IMR-90 (cell line): ENCODE measurements around the gene RERE. TPM values are rescaled to one million over a fixed set of nuclear protein-coding genes. Genes with fewer than 3 reads are reported as not detected.

ENCODE experiments used
- ATAC-seq: fragments of 200-7000 bp; cut with Tn5 transposase; 2 replicates; pipeline ENCODE4 v1.9.1; 2020; ENCODE audit warnings: low read depth, mild to moderate bottlenecking, moderate library complexity
- BruUV-seq: library from RNA; stranded (reverse); fragments of 400-500 nt; replicated peaks from 2 replicates; lab custom pipeline; 2021; lab: Mats Ljungman, UMichigan
- CTCF ChIA-PET: fragments of 300-600 bp; formaldehyde crosslinking; extraction: SDS; loops from one replicate; lab custom pipeline; 2021; ENCODE audit warnings: antibody characterized with exemption; lab: Yijun Ruan, JAX
- POLR2A ChIA-PET: fragments of 300-600 bp; sonication (Branson Sonifier 250); formaldehyde crosslinking; loops from one replicate; lab custom pipeline; 2022; ENCODE audit warnings: antibody characterized with exemption; ENCODE audit not compliant: unreplicated experiment; lab: Charles Lee
- DNase-seq: peaks from one replicate; pipeline ENCODE4 v3.0.0; 2013
- H2AFZ ChIP-seq: replicated peaks from 2 replicates; pipeline ENCODE3; 2013; ENCODE audit warnings: low read length, mild to moderate bottlenecking; ENCODE audit not compliant: poor library complexity
- H2AK5ac ChIP-seq: 2 replicates; pipeline ENCODE4 v1.6.1; 2013; ENCODE audit warnings: low read depth, low read length, inconsistent platforms
- H2AK9ac ChIP-seq: replicated peaks from 2 replicates; pipeline ENCODE3; 2013; ENCODE audit warnings: mild to moderate bottlenecking, low read depth, low read length, moderate library complexity; ENCODE audit not compliant: poor library complexity
- H2BK120ac ChIP-seq: 2 replicates; pipeline ENCODE4 v1.6.1; 2013; ENCODE audit warnings: low read depth, low read length, inconsistent platforms
- H2BK15ac ChIP-seq: 3 replicates; pipeline ENCODE4 v1.6.1; 2013; ENCODE audit warnings: low read depth, low read length, inconsistent platforms
- H2BK20ac ChIP-seq: 2 replicates; pipeline ENCODE4 v1.6.1; 2013; ENCODE audit warnings: low read depth, mild to moderate bottlenecking, inconsistent platforms, low read length, moderate library complexity
- H2BK5ac ChIP-seq: 2 replicates; pipeline ENCODE4 v1.6.1; 2013; ENCODE audit warnings: mild to moderate bottlenecking, low read depth, low read length, inconsistent platforms; ENCODE audit not compliant: poor library complexity, severe bottlenecking
- H3K14ac ChIP-seq: replicated peaks from 2 replicates; pipeline ENCODE4 v1.6.1; 2013; ENCODE audit warnings: low read depth, low read length, inconsistent platforms
- H3K18ac ChIP-seq: 2 replicates; pipeline ENCODE4 v1.6.1; 2013; ENCODE audit warnings: low read depth, low read length, control low read depth
- H3K23ac ChIP-seq: 2 replicates; pipeline ENCODE4 v1.6.1; 2013; ENCODE audit warnings: low read depth, low read length, inconsistent platforms
- H3K27ac ChIP-seq: 2 replicates; pipeline ENCODE4 v1.5.1; 2013; ENCODE audit warnings: mild to moderate bottlenecking, control low read depth, low read length; ENCODE audit not compliant: insufficient read depth
- H3K27me3 ChIP-seq: 2 replicates; pipeline ENCODE4 v1.6.1; 2013; ENCODE audit warnings: low read length; ENCODE audit not compliant: control insufficient read depth, insufficient read depth
- H3K36me3 ChIP-seq: 2 replicates; pipeline ENCODE4 v1.6.1; 2013; ENCODE audit warnings: low read length, mixed read lengths; ENCODE audit not compliant: control insufficient read depth, insufficient read depth
- H3K4ac ChIP-seq: 2 replicates; pipeline ENCODE4 v1.6.1; 2013; ENCODE audit warnings: low read depth, low read length, inconsistent platforms
- H3K4me1 ChIP-seq: 2 replicates; pipeline ENCODE4 v1.6.1; 2013; ENCODE audit warnings: low read length, mixed read lengths; ENCODE audit not compliant: control insufficient read depth, insufficient read depth
- H3K4me2 ChIP-seq: 2 replicates; pipeline ENCODE4 v1.6.1; 2013; ENCODE audit warnings: low read depth, mild to moderate bottlenecking, control low read depth, low read length, moderate library complexity
- H3K4me3 ChIP-seq: 2 replicates; pipeline ENCODE4 v1.5.1; 2013; ENCODE audit warnings: low read depth, mild to moderate bottlenecking, control low read depth, low read length, moderate library complexity; ENCODE audit not compliant: insufficient read depth
- H3K56ac ChIP-seq: 2 replicates; pipeline ENCODE4 v1.6.1; 2013; ENCODE audit warnings: low read length, inconsistent platforms; ENCODE audit not compliant: insufficient read depth; ENCODE audit errors: extremely low read depth
- H3K79me1 ChIP-seq, 2 experiments: 2 replicates each; pipeline ENCODE4 v1.6.1; 2013; ENCODE audit warnings: low read length in 2 of 2, inconsistent platforms in 1 of 2, low read depth in 1 of 2
- H3K9ac ChIP-seq: 2 replicates; pipeline ENCODE4 v1.6.1; 2013; ENCODE audit warnings: low read depth, low read length, control low read depth
- H3K9me1 ChIP-seq: 2 replicates; pipeline ENCODE4 v1.6.1; 2013; ENCODE audit warnings: low read length, inconsistent platforms; ENCODE audit not compliant: insufficient read depth
- H3K9me3 ChIP-seq: 2 replicates; pipeline ENCODE4 v1.6.1; 2013; ENCODE audit warnings: low read length; ENCODE audit not compliant: control insufficient read depth, insufficient read depth
- H4K20me1 ChIP-seq: 2 replicates; pipeline ENCODE4 v1.6.1; 2013; ENCODE audit warnings: low read length, inconsistent platforms; ENCODE audit not compliant: insufficient read depth
- H4K5ac ChIP-seq: 2 replicates; pipeline ENCODE4 v1.6.1; 2013; ENCODE audit warnings: mild to moderate bottlenecking, low read depth, low read length, control low read depth
- H4K8ac ChIP-seq, 2 experiments: 2 replicates each; pipeline ENCODE4 v1.6.1; 2013; ENCODE audit warnings: low read depth in 2 of 2, low read length in 2 of 2, control low read depth in 1 of 2, inconsistent platforms in 1 of 2
- H4K91ac ChIP-seq: 2 replicates; pipeline ENCODE4 v1.6.1; 2013; ENCODE audit warnings: low read depth, low read length, inconsistent platforms; ENCODE audit not compliant: insufficient read depth
- CEBPB ChIP-seq: IDR thresholded peaks from 2 replicates; pipeline ENCODE4 v1.6.1; 2012; ENCODE audit warnings: low read depth, low read length, improper control_type of control experiment
- CHD1 ChIP-seq: IDR thresholded peaks from 2 replicates; pipeline ENCODE4 v1.6.1; 2012; ENCODE audit warnings: low read depth, low read length, improper control_type of control experiment
- MAFK ChIP-seq: IDR thresholded peaks from 2 replicates; pipeline ENCODE4 v1.6.1; 2012; ENCODE audit warnings: low read depth, low read length, improper control_type of control experiment
- MAZ ChIP-seq: IDR thresholded peaks from 2 replicates; pipeline ENCODE4 v1.6.1; 2012; ENCODE audit warnings: low read depth, mild to moderate bottlenecking, low read length, improper control_type of control experiment, moderate library complexity, borderline replicate concordance
- MXI1 ChIP-seq: IDR thresholded peaks from 2 replicates; pipeline ENCODE4 v1.6.1; 2012; ENCODE audit warnings: low read depth, mild to moderate bottlenecking, low read length, moderate library complexity, borderline replicate concordance
- NFE2L2 ChIP-seq: fragments of 150-350 bp; IDR thresholded peaks from 2 replicates; pipeline ENCODE4 v1.6.1; 2016; ENCODE audit warnings: low read depth, mild to moderate bottlenecking, low read length
- POLR2A ChIP-seq: IDR thresholded peaks from 2 replicates; pipeline ENCODE4 v1.6.1; 2012; ENCODE audit warnings: mild to moderate bottlenecking, low read depth, low read length
- RAD21 ChIP-seq: IDR thresholded peaks from 2 replicates; pipeline ENCODE4 v1.6.1; 2012; ENCODE audit warnings: low read length, improper control_type of control experiment
- RCOR1 ChIP-seq: IDR thresholded peaks from 2 replicates; pipeline ENCODE4 v1.6.1; 2012; ENCODE audit warnings: mild to moderate bottlenecking, low read length, improper control_type of control experiment; ENCODE audit not compliant: insufficient replicate concordance
- RFX5 ChIP-seq: IDR thresholded peaks from 2 replicates; pipeline ENCODE4 v1.8.0; 2012; ENCODE audit warnings: low read depth, mild to moderate bottlenecking, low read length, moderate library complexity
- SMC3 ChIP-seq: fragments of 150-350 bp; IDR thresholded peaks from 2 replicates; pipeline ENCODE4 v1.6.1; 2016; ENCODE audit warnings: low read depth, mild to moderate bottlenecking, antibody characterized with exemption, low read length, moderate library complexity
- USF2 ChIP-seq: fragments of 150-350 bp; IDR thresholded peaks from 2 replicates; pipeline ENCODE4 v1.6.1; 2017; ENCODE audit warnings: mild to moderate bottlenecking, antibody characterized with exemption, low read length, low read depth
- WGBS, 2 experiments: methylation state at CpG; one replicate each; pipeline versions ENCODE4 v1.1.5 to v1.1.7; 2013; ENCODE audit warnings: missing lambda C conversion rate in 2 of 2; ENCODE audit not compliant: insufficient read length in 1 of 2; ENCODE audit errors: extremely low coverage in 2 of 2; 5-methylcytosine and 5-hydroxymethylcytosine counted together
- dilution Hi-C: fragments of 300-500 bp; cut with HindIII; formaldehyde crosslinking; loops from one replicate; pipeline ENCODE4 v1.14.3; 2018; ENCODE audit warnings: low sequenced_read_pairs; ENCODE audit not compliant: unreplicated experiment
- in situ Hi-C: fragments of 300-500 bp; cut with MboI; formaldehyde crosslinking; loops from 3 replicates; pipeline ENCODE4 v1.14.3; 2019; ENCODE audit warnings: low sequenced_read_pairs, inconsistent platforms, mixed read lengths
- intact Hi-C: fragments of 100-400 bp; cut with micrococcal nuclease; formaldehyde crosslinking; loops from 2 replicates; pipeline ENCODE4 v1.10.0; 2022
- polyA plus RNA-seq, 3 experiments: library from polyadenylated mRNA; depleted of rRNA; stranded (reverse); fragments of >200 nt; gene quantifications; 2 replicates each; pipeline ENCODE4 v1.2.3, GENCODE V29; 2012; ENCODE audit warnings: low replicate concordance in 1 of 3
- total RNA-seq: library from RNA; depleted of rRNA; stranded (reverse); fragments of >200 nt; gene quantifications from 2 replicates; pipeline ENCODE4 v1.2.3, GENCODE V29; 2012
- TF ChIP-seq, protein P1 (sequence below): fragments of 150-350 bp; IDR thresholded peaks from 2 replicates; pipeline ENCODE4 v1.6.1; 2016; ENCODE audit warnings: low read depth, mild to moderate bottlenecking, low read length, moderate library complexity, borderline replicate concordance
- TF ChIP-seq, protein P2 (sequence below): conservative IDR thresholded peaks from 2 replicates; pipeline ENCODE4 v1.5.1; 2012; ENCODE audit warnings: mild to moderate bottlenecking, low read depth, low read length, improper control_type of control experiment

The RERE gene
- total and polyA plus RNA-seq, 2 of the 4 experiments (the other 2 are of a cell fraction) = 11.5 to 25.1 TPM

DNA sequence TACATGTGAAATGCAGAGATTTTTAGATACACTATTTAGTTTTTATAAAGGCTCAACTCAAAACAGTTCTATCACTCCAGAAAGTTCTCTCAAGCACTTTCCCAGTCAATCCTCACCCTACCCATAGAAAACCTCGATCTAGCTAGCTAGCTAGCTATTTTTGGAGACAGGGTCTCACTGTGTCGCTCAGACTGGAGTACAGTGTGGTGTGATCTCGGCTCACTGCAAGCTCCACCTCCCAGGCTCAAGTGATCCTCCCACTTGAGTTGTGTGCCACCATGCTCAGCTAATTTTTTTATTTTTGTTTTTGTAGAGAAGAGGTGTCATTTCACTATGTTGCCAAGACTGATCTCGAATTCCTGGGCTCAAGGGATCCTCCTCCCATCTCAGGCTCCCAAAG, 236.9 kb downstream of the RERE start:
- no peak overlapping the region for H3K4me3 ChIP-seq
- DNase-seq = no peak
- no peak overlapping the region for H2AK5ac ChIP-seq
- intact Hi-C loops = no loop called here
- H3K27me3 ChIP-seq = no peaks in the 10 kb centered on the region
- H2AFZ ChIP-seq = no peak overlapping the region
- H3K4ac ChIP-seq = no peak overlapping the region
- H3K4me2 ChIP-seq = no peak overlapping the region
- no CpG with 5 or more reads among the region's 4 CpGs for WGBS, 2 experiments
- H3K4me1 ChIP-seq = peaks cover 1% of the 10 kb centered on the region; the same call in 1 of the 2 replicates
- H3K36me3 ChIP-seq = 0 out of 2 replicates have a peak, but pooled peaks cover 3% of the 10 kb centered on the region
- H2BK15ac ChIP-seq = no peak overlapping the region
- H4K91ac ChIP-seq = no peak overlapping the region
- peaks cover 20 to 48% of the 10 kb centered on the region in 2 experiments for H3K79me1 ChIP-seq
- H2BK120ac ChIP-seq = no peak overlapping the region
- H3K23ac ChIP-seq = no peak overlapping the region
- H3K9ac ChIP-seq = no peak overlapping the region
- H4K8ac ChIP-seq = no peak overlapping the region
- BruUV-seq = no TSS peak
- dilution Hi-C loops = no loop called here
- peaks cover 6% of the 10 kb centered on the region; the same call in 1 of the 2 replicates for H3K9me1 ChIP-seq
- no peak for TF ChIP-seq NFE2L2
- no peak for TF ChIP-seq RCOR1
- TF ChIP-seq MAFK = no peak
- no peak for TF ChIP-seq USF2
- no peak for TF ChIP-seq RFX5
- TF ChIP-seq SMC3 = no peak
- TF ChIP-seq RAD21 = no peak
- TF ChIP-seq CHD1 = no peak
- TF ChIP-seq, protein P1, sequence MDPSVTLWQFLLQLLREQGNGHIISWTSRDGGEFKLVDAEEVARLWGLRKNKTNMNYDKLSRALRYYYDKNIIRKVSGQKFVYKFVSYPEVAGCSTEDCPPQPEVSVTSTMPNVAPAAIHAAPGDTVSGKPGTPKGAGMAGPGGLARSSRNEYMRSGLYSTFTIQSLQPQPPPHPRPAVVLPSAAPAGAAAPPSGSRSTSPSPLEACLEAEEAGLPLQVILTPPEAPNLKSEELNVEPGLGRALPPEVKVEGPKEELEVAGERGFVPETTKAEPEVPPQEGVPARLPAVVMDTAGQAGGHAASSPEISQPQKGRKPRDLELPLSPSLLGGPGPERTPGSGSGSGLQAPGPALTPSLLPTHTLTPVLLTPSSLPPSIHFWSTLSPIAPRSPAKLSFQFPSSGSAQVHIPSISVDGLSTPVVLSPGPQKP = no peak
- no peak for TF ChIP-seq MAZ
- TF ChIP-seq, protein P2, sequence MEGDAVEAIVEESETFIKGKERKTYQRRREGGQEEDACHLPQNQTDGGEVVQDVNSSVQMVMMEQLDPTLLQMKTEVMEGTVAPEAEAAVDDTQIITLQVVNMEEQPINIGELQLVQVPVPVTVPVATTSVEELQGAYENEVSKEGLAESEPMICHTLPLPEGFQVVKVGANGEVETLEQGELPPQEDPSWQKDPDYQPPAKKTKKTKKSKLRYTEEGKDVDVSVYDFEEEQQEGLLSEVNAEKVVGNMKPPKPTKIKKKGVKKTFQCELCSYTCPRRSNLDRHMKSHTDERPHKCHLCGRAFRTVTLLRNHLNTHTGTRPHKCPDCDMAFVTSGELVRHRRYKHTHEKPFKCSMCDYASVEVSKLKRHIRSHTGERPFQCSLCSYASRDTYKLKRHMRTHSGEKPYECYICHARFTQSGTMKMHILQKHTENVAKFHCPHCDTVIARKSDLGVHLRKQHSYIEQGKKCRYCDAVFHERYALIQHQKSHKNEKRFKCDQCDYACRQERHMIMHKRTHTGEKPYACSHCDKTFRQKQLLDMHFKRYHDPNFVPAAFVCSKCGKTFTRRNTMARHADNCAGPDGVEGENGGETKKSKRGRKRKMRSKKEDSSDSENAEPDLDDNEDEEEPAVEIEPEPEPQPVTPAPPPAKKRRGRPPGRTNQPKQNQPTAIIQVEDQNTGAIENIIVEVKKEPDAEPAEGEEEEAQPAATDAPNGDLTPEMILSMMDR = no peak
- no peak for TF ChIP-seq MXI1
- TF ChIP-seq POLR2A = no peak
- no peak for TF ChIP-seq CEBPB
- ChIA-PET CTCF (interaction anchor here (0.7 to 1.3 kb wide), 2 partner anchors 9 to 22 kb away, joined by 3 read pairs; no protein-coding TSS in a partner anchor), POLR2A (no interaction called here)
- no peak overlapping the region for H3K18ac ChIP-seq
- no peak overlapping the region for H2AK9ac ChIP-seq
- H2BK5ac ChIP-seq = no peak overlapping the region
- no peak overlapping the region for H3K56ac ChIP-seq
- in situ Hi-C loops = no loop called here
- H4K20me1 ChIP-seq = peaks cover 21% of the 10 kb centered on the region
- ATAC-seq = no peak
- H4K5ac ChIP-seq = no peak overlapping the region
- H2BK20ac ChIP-seq = no peak overlapping the region
- H3K27ac ChIP-seq = no peak overlapping the region
- H3K9me3 ChIP-seq = no peaks in the 10 kb centered on the region
- H3K14ac ChIP-seq = no peak overlapping the region
